Measurements from ENCODE around the gene ZNF385D.

ZNF385D gene, protein sequence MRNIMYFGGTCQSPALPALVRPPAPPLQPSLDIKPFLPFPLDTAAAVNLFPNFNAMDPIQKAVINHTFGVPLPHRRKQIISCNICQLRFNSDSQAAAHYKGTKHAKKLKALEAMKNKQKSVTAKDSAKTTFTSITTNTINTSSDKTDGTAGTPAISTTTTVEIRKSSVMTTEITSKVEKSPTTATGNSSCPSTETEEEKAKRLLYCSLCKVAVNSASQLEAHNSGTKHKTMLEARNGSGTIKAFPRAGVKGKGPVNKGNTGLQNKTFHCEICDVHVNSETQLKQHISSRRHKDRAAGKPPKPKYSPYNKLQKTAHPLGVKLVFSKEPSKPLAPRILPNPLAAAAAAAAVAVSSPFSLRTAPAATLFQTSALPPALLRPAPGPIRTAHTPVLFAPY

DNA sequence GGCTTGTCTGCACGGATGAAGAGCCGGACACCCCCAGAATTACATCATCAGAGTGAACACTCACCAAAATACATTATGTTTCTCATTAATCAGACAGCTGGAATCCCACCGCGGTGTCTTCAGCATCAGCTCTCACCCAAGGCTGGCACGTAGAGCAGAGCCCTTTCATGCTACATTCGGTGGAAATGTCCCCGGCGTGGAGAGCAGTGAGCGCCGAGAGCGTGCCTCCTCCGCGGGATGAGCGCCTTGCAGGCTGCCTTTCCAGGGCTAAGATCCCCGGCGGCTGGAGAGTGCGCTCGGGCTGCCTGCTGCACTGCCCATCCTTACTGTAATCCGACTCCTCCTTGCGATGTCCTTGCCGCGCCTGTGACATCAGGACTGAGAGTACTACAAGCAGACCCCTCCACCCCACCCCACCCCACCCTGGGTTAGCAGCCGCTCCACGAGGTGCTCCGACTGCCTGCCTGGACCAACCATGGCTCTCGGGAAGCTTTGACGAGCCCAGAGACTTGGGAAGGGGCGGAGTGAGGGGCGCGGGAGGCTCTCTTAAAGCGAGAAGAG is at the start of gene ZNF385D:
ZNF385D (minus strand) TSS at position 380 of the 561 bp plus-strand sequence; CDS start at position 86, 294 bp downstream.
- DNase-seq (ENCODE audit: low read depth): no peak

DNA sequence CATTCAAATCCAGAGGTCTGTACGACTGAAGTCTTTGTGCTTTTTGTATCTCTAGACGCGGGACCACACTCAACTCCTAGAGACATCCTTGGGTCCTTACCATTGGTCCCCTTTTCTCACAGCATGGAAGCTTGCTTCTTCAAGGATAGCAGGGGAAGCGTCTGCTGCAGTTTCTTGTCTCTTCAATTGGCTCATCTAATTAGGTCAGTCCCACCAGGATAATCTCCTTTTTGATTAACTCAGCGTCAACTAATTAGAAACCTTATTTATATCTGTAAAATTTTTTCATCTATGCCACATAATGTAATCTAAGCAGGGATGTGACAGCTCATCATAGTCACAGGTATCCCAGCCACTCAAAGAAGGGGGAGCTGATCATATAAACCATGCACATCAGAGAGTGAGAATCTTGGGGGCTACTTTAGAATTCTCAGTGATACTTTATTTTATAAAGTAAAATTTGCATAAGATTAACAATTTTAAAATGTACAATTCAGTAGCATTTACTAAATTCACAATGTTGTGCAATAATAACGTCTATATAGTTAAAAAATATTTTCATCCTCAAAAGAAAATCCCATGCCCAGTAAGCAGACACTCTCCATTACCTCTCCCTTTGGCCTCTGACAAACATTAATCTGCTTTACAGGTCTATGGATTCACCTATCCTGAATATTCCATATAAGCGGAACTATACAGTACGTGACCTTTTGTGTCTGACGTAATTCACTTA is 47.5 kb upstream of the ZNF385D start:
- no peak for DNase-seq (ENCODE audit: low read depth)

DNA sequence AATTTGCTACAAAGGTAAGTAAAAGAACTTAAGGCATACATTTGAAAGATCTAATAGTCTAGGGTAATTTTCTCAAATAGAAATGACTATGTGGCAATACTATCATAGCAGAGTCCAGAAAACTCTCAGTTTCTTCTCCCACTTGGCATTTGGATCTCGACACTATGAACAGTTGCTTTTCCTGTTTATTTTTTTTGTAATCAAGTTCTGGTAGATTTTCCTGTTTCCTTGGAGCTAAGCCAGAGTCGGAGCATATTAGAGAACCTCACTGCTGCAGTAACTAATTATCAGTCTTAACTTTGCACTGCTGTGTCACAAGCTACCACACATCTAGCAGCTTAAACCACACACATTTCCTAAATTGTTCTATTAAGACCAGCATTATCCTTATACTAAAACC is 44.9 kb upstream of the ZNF385D start:
- DNase-seq (ENCODE audit: low read depth): no peak

DNA sequence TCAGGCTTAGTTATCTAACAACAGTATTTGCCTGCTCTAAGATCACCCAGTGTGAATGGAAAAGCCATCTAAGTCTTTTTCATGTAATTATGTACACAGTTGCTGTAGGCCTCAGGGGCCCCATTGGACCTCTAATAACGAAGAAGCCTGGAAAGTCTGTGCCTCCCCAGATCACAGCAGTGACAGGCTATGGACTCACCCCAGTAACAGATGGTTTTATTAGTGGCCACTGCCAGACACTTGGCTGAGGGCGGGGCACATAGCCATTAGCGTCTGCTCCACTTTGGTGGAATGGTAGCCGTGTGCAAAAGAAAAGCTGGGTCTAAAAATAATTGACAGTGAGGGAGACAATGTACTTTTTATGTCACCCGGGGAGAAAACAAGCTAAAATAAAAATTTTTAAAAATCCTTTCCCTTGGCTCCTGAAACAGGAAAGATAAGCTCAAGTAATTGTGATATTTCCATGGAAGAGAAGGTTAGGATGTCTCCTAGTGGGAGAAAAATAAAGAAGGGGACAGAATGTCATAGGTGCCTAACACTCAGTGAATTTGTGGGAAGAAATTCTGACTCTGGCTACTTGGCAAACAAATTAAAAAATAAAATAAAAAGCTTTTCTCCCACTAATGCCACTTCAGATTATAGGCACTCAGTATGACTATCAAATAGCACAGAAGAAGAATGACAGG is 44.3 kb upstream of the ZNF385D start:
- DNase-seq (ENCODE audit: low read depth): no peak

DNA sequence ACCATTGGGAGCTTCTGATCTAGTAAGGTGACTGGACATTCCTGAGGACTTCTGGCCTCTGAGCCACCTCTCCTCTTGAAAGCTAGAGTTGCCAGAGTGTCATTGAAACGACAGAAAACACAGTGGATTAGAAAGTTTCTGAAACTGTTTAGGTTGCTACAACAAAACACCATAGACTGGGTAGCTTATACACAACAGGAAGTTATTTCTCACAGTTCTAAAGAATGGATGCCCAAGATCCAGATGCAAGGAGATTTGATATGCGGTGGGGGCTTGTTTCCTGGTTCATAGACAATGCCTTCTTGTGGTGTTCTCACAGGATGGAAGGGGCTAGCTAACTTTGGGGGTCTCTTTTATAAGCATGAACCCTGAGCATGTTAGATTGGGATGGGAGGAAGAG is 43.3 kb upstream of the ZNF385D start:
- no peak for DNase-seq (ENCODE audit: low read depth)

DNA sequence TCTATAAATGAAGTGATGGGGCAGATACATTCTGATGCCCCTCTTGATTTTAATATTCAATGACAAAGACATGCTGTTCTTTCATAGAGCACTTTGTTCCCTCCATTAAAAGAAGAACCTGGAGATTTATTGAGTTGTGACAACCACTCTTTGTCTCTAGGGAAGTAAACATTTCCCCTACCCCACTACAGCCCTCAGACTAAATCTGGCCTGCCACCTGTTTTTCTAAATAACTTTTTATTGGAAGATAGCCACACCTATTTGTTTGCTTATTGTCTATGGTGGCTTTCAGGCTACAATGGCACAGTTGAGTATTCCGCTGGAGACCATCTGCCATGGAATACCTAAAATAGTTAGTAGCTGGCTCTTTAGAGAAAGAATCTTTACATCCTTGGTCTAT is 41.2 kb upstream of the ZNF385D start:
- no peak for DNase-seq (ENCODE audit: low read depth)

DNA sequence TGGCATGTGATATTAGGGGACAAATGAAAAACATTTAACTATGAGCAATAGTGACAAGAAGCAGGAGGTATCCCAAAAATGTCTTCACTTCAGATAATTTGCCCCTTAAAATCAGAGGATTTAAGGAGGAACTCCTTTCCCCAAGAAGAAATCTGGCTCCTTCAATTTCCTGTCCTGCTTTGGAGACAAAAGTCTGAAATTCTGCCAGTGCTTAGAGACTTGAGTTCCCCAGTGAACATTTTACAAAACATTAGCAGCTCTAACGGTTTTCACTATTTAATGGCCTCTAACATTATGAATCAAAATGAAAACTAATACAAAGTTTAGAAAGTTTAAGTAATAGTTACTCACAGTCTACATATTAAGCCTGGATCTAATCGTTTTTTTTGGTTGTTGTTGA is 40.3 kb upstream of the ZNF385D start:
- no peak for DNase-seq (ENCODE audit: low read depth)

DNA sequence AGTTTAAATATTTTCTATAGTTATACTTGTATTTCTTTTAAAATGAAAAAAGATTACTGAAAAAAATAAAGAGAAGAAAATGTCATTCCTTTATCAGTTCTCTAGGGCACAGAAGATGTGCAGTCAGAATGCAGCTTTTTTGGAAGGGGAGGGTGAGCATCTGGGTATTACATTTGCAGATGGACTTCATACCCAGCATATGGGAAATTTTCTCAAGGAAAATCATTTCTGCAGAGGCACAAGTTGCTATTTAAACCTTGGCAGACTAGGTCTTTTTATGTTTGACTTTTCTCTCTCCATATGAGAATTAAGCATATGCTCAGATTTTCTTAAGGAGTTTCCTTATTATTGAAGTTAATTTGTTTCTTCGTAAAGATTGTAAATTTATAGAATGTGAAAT is 39.5 kb upstream of the ZNF385D start:
- DNase-seq (ENCODE audit: low read depth): no peak

DNA sequence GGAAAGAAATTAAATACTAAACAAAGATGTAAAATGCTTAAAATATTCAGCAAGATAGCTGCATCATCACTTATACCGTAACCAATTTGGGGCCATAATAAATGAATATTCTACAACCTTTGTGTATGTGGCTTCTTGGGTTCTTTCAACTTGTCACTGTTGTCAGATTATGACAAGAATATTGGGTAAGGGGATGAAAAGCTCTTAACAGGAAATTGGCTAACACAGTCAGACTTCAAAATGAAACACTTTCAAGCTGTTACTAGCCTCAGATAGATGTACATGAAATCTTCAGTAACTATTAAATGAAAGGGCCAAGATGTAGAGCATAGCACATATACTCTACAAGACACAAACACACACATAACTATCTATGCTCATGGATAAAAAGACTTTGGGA is 38.7 kb upstream of the ZNF385D start:
- no peak for DNase-seq (ENCODE audit: low read depth)

DNA sequence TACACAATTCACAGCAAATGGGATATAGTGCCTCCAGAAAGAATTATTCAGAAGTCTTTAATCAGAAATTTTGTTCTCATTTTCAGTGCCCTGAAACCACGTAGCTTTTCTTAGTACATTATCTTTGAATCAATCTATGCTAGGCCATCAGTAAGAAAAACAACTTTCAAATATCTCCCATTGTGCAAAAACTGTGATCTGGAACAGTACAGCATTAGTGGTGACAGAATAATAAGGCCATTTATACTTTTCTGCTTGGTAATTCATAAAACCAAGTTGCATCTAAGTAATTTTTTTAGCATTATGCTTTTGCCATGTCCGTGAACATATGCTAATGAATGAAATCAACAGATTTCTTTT is 35.4 kb upstream of the ZNF385D start:
- no peak for DNase-seq (ENCODE audit: low read depth)

DNA sequence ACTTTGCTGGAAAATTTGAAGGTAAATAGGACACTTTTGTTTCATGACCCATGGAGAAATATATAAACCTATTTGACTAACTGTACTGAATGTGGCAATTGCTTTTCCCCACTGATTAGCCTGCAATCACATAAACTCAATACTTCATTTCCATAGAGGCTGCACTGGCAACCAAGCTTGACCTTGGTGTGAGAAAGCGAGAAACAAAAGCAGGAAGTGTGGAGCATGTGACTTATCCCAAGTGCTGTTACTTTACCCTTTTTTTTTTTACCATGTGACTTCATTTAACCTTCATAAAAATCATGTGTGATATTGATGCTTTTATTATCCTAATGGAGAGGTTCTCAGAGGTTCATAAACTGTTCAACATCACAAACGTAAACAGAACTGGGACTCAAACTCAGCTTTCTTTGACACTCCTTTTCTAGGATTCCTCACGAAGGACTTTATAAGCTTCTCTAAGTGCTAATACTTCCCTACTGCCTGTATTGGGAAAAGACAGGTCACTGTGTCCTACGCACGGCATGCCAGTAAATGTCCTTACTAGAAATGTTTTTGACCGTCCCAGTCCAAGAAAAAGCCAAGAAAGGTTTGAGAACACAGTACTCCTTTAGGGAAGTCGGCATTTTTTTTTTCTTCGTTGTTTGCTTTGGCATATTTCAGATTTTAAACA is 34.9 kb upstream of the ZNF385D start:
- no peak for DNase-seq (ENCODE audit: low read depth)

DNA sequence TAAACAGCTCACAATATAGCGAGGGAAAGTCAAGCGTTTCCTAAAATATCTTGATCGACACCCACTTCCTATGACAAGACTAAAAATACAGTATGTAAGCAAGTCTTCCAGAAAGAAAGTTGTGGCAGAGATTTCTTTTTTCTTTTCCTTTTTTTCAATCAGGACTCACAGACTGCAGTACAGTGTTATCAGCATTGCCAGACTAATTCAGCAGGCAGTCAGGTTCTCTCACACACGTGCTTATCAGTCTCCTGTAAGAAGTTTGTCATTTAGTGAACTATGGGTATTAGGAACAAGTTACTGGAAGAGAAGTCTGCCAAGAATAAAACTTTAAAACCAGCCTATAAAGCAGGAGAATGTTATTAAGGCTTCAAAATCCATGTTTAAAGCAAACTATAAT is 32.8 kb upstream of the ZNF385D start:
- DNase-seq (ENCODE audit: low read depth): no peak

DNA sequence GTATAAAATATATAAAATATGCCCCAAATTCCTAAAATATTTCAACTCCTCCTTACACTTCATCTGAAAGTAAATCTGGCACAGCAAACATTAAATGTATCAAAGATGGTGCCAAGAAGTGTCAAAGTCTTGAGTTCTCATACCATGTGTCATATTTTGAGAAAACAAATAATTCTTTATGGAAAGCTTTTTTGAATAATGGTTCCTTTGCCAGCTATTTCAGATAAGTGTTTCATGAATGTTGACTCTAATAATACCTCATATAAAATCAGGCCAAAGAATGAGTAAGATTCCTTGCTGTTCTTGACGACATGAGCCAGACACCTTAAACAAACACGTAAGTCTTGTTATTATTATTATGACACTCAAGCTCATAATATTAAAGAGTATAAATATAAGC is 30.3 kb upstream of the ZNF385D start:
- no peak for DNase-seq (ENCODE audit: low read depth)

DNA sequence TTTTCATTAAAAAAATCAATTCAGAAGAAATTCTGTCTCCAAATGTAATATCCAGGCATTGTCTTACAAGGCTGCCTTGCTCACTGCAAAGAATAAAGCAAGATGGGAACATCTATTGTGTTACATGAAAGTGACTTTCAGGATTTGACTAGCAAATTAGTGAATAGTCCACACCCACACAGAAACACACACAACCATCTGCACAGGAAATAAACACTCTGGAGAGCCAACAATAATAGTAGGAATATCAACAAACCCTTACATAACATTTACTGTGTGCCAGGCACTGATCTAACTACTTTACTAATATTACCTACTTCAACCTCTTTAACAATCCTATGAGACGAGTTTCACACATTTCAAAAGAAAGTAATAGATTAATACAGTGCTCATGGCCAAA is 28.9 kb upstream of the ZNF385D start:
- DNase-seq (ENCODE audit: low read depth): no peak

DNA sequence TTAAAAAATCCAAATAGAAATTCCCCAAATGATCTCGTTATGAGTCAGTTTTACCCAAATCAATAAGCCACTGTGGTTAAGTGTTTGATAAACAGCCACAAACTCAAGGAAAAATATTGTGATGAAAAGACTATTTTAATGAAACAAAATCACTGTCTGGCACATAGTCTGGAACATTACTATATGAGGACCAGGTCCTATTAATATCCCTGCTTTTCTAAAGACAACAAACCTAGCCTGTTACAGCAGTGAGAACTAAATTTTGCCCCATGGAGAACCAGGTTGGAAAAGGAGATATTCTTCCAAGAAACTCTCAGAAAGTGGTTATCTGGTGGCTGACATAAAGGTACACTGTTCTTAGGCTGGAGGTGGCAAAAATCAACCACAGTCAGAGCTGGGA is 27.7 kb upstream of the ZNF385D start:
- no peak for DNase-seq (ENCODE audit: low read depth)

DNA sequence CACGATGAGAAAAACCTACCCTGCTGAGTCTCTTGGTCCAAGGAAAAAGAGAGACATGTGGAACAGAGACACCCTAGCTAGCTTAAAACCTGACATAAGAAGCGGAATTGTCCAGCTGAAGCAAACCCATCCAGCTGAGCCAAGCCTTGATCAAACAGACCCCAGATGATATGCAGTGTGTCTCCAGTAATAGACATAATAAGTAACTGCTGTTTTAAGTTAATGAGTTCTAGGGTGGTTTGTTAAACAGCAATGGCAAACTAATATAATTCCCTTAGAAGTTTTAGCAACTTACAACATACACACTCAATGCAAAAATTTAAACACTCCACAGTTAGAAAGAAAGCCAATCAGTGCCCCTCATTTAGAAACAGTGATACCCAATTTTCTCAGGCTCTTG is 26.8 kb upstream of the ZNF385D start:
- DNase-seq (ENCODE audit: low read depth): no peak

DNA sequence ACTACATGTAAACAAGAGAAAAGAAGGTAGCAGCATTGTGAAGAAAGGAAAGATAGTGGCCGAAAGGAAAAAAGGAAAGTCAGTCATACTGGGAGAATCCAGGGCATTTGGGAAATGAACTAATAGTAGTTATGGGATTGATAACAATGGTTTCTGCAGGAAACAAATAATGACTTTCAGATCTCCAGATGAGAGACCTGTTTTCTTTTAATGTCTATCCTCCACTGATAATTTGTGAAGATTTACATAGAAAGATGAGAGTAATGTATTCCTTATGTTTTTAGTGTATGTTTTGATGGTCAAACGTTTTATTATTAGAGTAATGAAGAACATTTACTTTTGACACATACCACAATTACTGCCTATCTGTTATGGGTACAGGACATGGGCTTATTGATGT is 15.0 kb upstream of the ZNF385D start:
- no peak for DNase-seq (ENCODE audit: low read depth)

DNA sequence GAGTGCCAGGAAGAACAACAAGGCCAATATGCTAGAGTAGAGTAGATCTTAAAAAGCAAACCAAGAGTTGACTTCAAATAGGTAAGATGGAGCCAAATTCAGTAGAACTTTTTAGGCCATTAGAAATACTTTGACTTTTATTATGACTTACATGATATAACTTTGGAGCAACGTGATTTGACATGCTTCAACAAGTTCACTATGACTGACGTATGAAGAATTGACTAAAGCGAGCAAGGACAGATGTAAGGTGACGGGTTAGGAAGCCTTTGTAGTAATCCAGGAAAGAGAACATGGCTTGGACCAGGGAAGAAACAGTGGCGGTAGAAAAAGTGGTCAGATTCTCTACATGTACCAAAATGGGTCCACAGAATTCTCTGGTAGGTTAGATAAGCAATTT is 4.9 kb upstream of the ZNF385D start:
- no peak for DNase-seq (ENCODE audit: low read depth)

DNA sequence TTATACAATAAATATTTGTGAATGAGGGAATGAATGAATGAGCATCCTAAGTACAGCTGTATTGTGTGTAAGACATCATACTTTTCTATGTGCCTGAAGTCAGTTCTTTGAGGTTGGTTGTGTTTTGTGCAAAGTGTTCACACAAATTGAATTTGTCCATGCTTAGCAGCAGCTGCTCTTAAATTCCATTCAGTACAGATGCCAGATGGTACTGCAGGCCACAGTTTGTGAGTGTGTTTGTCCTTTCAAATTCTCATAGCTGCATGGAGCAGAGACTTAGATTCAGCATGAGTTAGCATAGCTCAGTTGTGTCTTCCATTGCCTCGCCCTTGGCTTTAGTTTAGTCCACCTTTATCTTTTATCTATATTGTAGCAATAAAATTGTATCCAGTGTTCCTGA is 3.8 kb upstream of the ZNF385D start:
- DNase-seq (ENCODE audit: low read depth): no peak

DNA sequence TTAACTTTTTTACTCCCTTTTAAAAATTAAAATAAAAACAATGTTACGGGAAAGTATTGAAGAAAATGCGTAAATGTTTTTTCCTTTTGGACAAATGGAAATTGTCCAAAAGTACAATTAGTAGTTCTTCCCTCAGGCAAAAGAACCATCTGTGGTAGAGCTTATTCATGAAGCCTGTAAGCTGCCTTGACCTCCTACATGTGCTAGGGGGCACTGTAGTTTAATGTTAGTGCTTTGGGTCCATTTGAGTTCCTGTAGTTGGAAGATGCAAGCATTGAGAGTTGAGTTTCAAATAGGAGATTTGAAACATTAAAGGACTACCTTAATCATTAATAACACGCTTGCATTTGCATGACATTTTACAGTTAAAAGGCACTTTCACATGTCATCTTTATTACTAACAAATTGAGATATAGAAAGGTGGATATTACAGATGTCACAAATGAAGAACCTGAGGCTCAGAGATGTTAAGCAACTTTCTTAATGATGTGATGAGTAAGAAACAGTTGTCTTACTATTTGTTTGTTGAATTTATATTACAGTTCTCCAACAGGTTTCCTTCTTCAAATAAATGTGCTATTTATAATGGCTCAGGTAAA is 1.8 kb upstream of the ZNF385D start:
- no peak for DNase-seq (ENCODE audit: low read depth)

DNA sequence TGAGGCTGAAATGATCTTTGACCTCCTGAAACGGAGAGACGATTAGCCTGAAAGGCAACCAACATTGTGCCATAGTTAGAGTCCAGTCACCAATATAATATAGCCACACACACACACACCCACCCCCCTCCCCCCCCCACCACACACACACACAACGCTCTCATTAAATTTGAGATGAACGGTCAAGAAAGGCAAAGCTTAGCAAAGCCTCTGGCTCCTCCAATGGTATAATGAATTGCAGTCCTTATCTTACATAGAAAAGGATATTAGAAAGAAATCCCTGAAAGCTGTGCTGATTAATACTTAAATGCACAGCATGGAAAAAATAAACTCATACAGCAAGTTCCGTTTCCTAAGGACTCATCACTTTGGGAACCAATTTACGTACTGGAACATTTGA is 876 bp upstream of the ZNF385D start:
- DNase-seq (ENCODE audit: low read depth): no peak

Data from activated T-cell treated with anti-CD3 and anti-CD28 coated beads for 1 hour (primary cell).